ENCODE measurements around the gene HTT.

HTT gene

GRCh38 chr4:3074078-3074845 lies at the start of gene HTT, which contains the start of gene HTT-AS:
TSS of gene HTT (plus strand) at chr4:3074681. CDS start at chr4:3074826, 145 bp downstream.
TSS of gene HTT-AS (minus strand) at chr4:3074538.
- DNase-seq (ENCODE audit: low read depth), result peak; percentile 95

- no peak for DNase-seq (ENCODE audit: low read depth)
These were observed 48.6 kb upstream of the HTT start for GRCh38 chr4:3025881-3026280.

- DNase-seq (ENCODE audit: low read depth), result no peak
These were observed 47.9 kb upstream of the HTT start for GRCh38 chr4:3026540-3026939.

GRCh38 chr4:3029464-3029863 lies 45.0 kb upstream of the HTT start:
- DNase-seq (ENCODE audit: low read depth), result no peak

- DNase-seq (ENCODE audit: low read depth), result no peak
These were observed 43.7 kb upstream of the HTT start for GRCh38 chr4:3030566-3031356.

- no peak for DNase-seq (ENCODE audit: low read depth)
These were observed 43.0 kb upstream of the HTT start for GRCh38 chr4:3031357-3032082.

GRCh38 chr4:3034231-3034630 lies 40.2 kb upstream of the HTT start:
- DNase-seq (ENCODE audit: low read depth), result no peak

- no peak for DNase-seq (ENCODE audit: low read depth)
These were observed 39.2 kb upstream of the HTT start for GRCh38 chr4:3035249-3035648.

- DNase-seq (ENCODE audit: low read depth), result no peak
These were observed 38.8 kb upstream of the HTT start for GRCh38 chr4:3035674-3036073.

GRCh38 chr4:3036131-3036952 lies 38.1 kb upstream of the HTT start:
- DNase-seq (ENCODE audit: low read depth), result no peak

GRCh38 chr4:3037957-3038461 lies 36.5 kb upstream of the HTT start:
- no peak for DNase-seq (ENCODE audit: low read depth)

GRCh38 chr4:3039706-3040366 lies 34.6 kb upstream of the HTT start:
- DNase-seq (ENCODE audit: low read depth), result no peak

GRCh38 chr4:3040452-3041191 lies 33.9 kb upstream of the HTT start:
- no peak for DNase-seq (ENCODE audit: low read depth)

GRCh38 chr4:3041192-3042142 lies 33.0 kb upstream of the HTT start:
- DNase-seq (ENCODE audit: low read depth), result no peak

GRCh38 chr4:3042226-3042625 lies 32.3 kb upstream of the HTT start:
- no peak for DNase-seq (ENCODE audit: low read depth)

- no peak for DNase-seq (ENCODE audit: low read depth)
These were observed 31.0 kb upstream of the HTT start for GRCh38 chr4:3043282-3044020.

GRCh38 chr4:3044870-3045819 lies 29.3 kb upstream of the HTT start:
- peak; percentile 62 for DNase-seq (ENCODE audit: low read depth)

Measured in T-helper 22 cell (primary cell).